Measurements from ENCODE around the gene NCKAP5.

- TF ChIP-seq POLR2A (IDR thresholded peaks at IDR 0.05) (no peak), CTCF (IDR thresholded peaks at IDR 0.05) (no peak), EP300 (IDR thresholded peaks at IDR 0.05) (no peak)
Measured at GRCh38 chr2:133343018-133343352, 225.3 kb downstream of the NCKAP5 start.

Data from ovary (tissue), 3 donors.